SK-N-SH treated with all-trans-retinoic acid at 6 μM for 48 hours (cell line): ENCODE results near the gene RAB30.

Source experiments
- SNAI2 ChIP-seq: fragments of 250-450 bp; sonication (Bioruptor Pico); IDR thresholded peaks from 2 replicates; pipeline ENCODE4 v1.5.0; 2020; ENCODE audit warnings: mild to moderate bottlenecking, moderate library complexity
- TCF4 ChIP-seq: fragments of 250-450 bp; sonication (Bioruptor Pico); IDR thresholded peaks from 2 replicates; pipeline ENCODE4 v1.8.0; 2021; ENCODE audit warnings: mild to moderate bottlenecking, moderate library complexity, borderline replicate concordance
- TOX ChIP-seq: fragments of 250-450 bp; sonication (Bioruptor Pico); IDR thresholded peaks from 2 replicates; pipeline ENCODE4 v1.8.0; 2021; ENCODE audit warnings: mild to moderate bottlenecking, moderate library complexity, borderline replicate concordance
- ZC3H10 ChIP-seq: fragments of 250-450 bp; sonication (Bioruptor Pico); IDR thresholded peaks from 2 replicates; pipeline ENCODE4 v1.5.1; 2021; ENCODE audit warnings: mild to moderate bottlenecking, moderate library complexity
- TF ChIP-seq, protein P1 (sequence below): fragments of 250-450 bp; sonication (Bioruptor Pico); IDR thresholded peaks from 2 replicates; pipeline ENCODE4 v1.8.0; 2021; ENCODE audit warnings: low read depth, mild to moderate bottlenecking, moderate library complexity, borderline replicate concordance
- TF ChIP-seq, protein P2 (sequence below): fragments of 250-450 bp; sonication (Bioruptor Pico); IDR thresholded peaks from 2 replicates; pipeline ENCODE4 v1.8.0; 2020; ENCODE audit warnings: mild to moderate bottlenecking, moderate library complexity, borderline replicate concordance

- TF ChIP-seq TOX (CRISPR knock-in tag) (no peak), TCF4 (CRISPR knock-in tag) (no peak), ZC3H10 (no peak), SNAI2 (CRISPR knock-in tag) (no peak)
- TF ChIP-seq, protein P1, sequence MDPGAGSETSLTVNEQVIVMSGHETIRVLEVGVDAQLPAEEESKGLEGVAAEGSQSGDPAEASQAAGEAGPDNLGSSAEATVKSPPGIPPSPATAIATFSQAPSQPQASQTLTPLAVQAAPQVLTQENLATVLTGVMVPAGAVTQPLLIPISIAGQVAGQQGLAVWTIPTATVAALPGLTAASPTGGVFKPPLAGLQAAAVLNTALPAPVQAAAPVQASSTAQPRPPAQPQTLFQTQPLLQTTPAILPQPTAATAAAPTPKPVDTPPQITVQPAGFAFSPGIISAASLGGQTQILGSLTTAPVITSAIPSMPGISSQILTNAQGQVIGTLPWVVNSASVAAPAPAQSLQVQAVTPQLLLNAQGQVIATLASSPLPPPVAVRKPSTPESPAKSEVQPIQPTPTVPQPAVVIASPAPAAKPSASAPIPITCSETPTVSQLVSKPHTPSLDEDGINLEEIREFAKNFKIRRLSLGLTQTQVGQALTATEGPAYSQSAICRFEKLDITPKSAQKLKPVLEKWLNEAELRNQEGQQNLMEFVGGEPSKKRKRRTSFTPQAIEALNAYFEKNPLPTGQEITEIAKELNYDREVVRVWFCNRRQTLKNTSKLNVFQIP (CRISPR knock-in tag): no peak
- TF ChIP-seq, protein P2, sequence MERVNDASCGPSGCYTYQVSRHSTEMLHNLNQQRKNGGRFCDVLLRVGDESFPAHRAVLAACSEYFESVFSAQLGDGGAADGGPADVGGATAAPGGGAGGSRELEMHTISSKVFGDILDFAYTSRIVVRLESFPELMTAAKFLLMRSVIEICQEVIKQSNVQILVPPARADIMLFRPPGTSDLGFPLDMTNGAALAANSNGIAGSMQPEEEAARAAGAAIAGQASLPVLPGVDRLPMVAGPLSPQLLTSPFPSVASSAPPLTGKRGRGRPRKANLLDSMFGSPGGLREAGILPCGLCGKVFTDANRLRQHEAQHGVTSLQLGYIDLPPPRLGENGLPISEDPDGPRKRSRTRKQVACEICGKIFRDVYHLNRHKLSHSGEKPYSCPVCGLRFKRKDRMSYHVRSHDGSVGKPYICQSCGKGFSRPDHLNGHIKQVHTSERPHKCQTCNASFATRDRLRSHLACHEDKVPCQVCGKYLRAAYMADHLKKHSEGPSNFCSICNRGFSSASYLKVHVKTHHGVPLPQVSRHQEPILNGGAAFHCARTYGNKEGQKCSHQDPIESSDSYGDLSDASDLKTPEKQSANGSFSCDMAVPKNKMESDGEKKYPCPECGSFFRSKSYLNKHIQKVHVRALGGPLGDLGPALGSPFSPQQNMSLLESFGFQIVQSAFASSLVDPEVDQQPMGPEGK: no peak
Observed at GRCh38 chr11:83073884-83074283, 2.2 kb upstream of the RAB30 start.
